ENCODE results near the gene GMPPB. TPM values are rescaled to one million over a fixed set of nuclear protein-coding genes. Genes with fewer than 3 reads are reported as not detected.

GMPPB gene
- total RNA-seq, 1 experiment from 2014 or later, result 28.5 TPM

GRCh38 chr3:49729966-49730609, 6.3 kb upstream of the GMPPB start:
- no peak for DNase-seq (ENCODE audit: low read depth)

DNA sequence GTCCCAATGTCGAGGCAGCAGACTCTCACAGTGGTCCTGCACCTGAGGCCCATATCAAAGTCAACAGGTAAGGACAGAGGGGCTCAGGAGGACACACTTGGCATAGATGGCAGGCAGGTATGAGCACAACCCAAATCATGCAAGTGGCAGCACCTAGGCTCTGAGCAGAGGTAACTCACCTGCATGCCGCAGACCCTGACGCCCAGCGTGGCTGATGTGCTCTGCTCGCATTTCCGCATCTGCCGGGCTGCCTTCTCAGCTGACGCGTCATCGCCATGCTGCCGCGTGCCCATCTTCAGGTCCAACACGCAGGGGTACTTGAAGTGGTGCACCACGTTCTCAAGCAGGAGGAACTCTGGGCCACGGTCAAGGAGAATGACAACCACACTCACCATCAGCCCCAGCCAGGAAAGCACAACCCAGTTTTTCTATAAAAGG, 4.2 kb upstream of the GMPPB start:
- DNase-seq (ENCODE audit: low read depth), result no peak

- DNase-seq (ENCODE audit: low read depth), result no peak
Measured at GRCh38 chr3:49727154-49727923, 3.6 kb upstream of the GMPPB start.

GRCh38 chr3:49725906-49726681, 2.3 kb upstream of the GMPPB start:
- DNase-seq (ENCODE audit: low read depth), result no peak

DNA sequence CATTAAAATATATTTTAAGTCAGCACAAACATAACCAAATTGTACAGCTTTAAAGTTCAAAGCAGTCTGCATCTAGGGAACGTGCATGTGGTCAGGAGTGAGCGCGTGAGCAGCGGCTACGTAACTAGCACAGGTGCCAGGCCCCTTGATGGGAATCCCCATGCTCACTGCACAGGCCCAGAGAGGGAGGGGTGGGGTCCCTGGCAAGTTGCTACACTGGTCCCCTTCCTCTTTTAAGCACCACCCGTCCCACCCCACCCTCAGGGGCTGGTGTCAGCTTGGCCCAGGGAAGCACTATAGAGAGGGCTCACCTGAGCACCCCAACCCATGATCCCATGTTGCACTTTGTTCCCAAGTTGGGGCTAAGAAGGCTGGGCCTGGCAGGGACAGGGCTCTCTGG, 835 bp upstream of the GMPPB start:
- DNase-seq (ENCODE audit: low read depth), result no peak

GRCh38 chr3:49723296-49723627, 489 bp downstream of the GMPPB start:
- peak; percentile 44 for DNase-seq (ENCODE audit: low read depth)

GRCh38 chr3:49722896-49723295, 855 bp downstream of the GMPPB start:
- no peak for DNase-seq (ENCODE audit: low read depth)

DNA sequence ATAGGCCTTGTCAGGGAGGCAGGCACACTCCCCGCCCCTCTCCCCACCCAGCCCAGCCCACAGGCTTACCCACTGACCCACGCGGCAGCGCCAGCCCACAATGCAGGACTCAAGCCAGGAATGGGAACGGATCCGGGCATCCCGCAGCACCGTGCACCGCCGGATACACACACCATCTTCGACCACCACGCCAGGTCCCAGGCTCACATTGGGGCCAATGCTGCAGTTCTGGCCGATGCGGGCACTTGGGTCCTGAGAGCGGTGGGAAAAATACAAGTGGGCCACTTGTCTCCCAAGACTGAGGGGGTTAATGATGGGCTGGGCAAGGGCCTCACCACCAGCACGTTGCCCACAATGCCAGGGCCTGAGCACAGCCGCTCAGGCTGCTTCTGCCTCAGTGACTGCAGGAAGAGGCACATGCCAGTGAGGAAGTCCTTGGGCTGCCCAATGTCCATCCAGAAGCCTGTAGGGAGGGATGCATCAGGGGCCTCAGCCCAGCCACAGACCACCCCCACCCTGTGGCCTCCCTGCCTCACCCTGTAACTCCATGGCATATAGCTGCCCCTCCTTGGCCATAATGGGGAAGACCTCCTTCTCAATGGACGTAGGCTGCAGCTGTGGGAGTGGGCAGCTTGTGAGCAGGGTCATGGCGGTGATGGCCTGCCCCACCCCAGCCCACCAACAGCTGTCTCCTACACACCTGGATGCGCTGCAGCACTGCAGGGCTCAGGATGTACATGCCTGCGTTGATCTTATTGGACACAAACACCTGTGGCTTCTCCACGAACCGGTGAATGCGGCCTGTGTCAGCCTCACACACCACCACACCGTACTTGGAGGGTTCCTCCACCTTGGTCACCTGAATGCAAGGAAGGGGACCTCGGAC, 1.6 kb downstream of the GMPPB start:
- DNase-seq (ENCODE audit: low read depth), result no peak

DNA sequence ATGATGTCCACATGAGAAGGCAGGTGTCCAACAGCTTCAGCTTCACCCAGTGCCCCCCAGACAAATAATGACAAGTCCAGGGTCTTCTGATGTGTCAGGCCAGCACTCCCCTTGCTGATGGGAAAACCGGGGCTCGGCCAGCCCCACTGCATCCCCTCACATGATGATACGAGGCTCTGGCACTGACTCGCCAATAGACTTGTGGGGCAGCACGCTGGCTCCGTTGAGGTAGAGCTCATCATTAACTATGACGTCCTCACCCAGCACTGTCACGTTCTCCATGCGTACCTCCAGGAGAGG, 2.2 kb downstream of the GMPPB start:
- no peak for DNase-seq (ENCODE audit: low read depth)

- no peak for DNase-seq (ENCODE audit: low read depth)
Measured at GRCh38 chr3:49720855-49721595, 2.7 kb downstream of the GMPPB start.

DNA sequence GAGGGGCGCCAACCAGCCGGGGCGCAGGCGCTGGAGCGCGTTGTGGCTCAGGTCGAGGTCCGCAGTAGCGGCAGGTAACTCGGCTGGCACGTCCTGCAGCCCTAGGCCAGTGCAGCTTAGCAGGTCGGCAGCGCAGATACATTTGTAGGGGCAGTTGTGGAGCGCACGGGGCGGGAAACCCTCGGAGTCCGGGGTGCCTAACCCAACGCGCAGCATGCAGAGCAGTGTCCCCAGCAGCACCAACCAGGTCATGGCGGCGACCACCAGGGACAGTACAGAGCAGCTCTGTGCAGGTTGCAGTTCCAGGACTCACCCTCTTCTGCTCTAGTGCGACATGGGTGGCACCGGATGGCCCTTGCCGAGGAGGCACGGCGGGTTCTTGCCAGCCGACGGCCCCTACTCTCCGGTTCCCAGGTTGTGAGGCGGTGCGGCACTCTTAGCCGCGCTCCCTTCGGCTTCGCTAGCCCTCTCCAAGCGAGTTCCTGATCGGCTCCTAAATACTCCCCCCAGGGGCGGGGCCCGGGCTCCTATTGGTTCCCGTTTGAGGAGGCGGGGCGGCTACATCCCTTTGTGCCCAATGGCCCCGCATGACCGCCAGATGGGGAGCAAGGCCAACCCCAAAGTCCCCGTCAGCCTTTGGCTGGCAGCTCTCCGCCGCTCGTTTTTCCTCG, 4.4 kb downstream of the GMPPB start, which contains the start of gene AMIGO3:
Gene AMIGO3 (minus strand): TSS at position 471 of the 671 bp plus-strand sequence. CDS start 219 bp downstream, at position 252.
- peak; percentile 93 for DNase-seq (ENCODE audit: low read depth)

- DNase-seq (ENCODE audit: low read depth), result no peak
Measured at GRCh38 chr3:49718858-49719213, 4.9 kb downstream of the GMPPB start.

DNA sequence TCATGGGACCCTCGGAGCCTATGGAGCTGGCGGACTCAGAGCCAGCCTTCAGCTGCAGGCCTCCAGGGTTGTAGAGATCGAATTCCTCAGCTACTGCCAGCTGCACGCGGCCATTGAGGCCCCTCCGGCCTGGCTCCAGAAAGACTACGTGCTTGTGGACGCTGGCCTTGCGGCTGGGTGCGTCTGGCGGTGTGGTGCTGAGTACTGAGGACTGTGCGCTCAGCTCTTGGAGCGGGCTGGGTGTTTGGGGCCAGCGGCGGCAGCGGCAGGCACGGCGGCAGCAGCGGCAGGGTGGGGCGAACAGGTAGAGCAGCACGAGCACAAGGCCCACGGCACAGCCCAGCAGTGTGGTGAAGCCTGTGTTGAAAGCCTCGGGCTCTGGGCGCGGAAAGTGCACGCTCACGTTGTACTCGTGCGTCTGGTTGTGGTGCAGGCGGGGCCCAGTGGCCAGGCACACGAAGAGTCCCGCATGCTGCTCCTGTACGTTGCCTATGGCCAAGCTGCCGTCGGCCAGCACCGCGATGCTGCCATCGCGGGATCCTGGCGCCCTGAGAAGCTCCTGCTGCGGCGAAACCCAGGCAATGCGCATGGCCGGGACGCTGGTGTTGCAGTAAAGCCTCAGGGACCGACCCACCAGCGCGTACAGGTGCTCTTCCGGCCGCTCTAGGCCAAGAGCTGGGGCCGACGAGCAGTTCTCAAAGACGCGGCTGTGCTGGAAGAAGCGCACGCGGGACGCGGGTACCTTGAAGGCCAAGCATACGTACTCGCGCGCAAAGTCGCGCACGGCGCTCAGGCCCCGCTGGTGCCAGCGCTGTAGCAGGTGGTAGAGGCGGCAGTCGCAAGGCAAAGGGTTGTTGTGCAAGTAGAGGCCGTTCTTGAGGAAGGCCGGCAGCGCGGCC, 5.5 kb downstream of the GMPPB start:
- DNase-seq (ENCODE audit: low read depth), result no peak

- no peak for DNase-seq (ENCODE audit: low read depth)
Measured at GRCh38 chr3:49717211-49717958, 6.4 kb downstream of the GMPPB start.

GRCh38 chr3:49716691-49717210, 7.0 kb downstream of the GMPPB start:
- no peak for DNase-seq (ENCODE audit: low read depth)

DNA sequence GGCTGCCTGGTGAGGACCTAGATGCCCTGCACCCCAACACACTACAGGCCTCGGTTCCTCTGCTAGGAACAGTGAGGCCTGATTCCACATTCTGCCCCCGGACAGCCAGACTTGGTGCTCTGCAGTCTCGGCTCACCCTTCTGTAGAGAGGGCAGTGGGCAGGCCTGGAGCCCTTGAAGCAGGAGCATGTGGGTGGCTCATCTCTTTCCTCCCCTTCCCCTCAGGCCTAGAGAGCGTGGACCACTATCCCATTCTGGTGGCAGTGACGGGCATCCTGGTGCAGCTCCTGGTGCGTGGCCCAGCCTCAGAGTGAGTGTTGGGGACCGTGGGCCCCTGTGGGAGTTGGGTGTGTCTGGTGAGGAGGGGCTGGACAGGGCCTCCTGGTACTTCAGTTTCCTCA, 7.6 kb downstream of the GMPPB start:
- no peak for DNase-seq (ENCODE audit: low read depth)

- no peak for DNase-seq (ENCODE audit: low read depth)
Measured at GRCh38 chr3:49715611-49716121, 8.1 kb downstream of the GMPPB start.

Measured in RPMI7951 (cell line).